K562 treated with DMSO at 1 percent for 12 hours (cell line): Measurements from ENCODE around the gene PLD4. TPM values are rescaled to one million over a fixed set of nuclear protein-coding genes. Genes with fewer than 3 reads are reported as not detected.

Source experiments
- total RNA-seq: library from RNA; unstranded; fragments of 300-600 nt; gene quantifications from 2 replicates; pipeline ENCODE4 v1.2.3, GENCODE V29; 2022; ENCODE audit not compliant: insufficient read depth

Gene PLD4, protein sequence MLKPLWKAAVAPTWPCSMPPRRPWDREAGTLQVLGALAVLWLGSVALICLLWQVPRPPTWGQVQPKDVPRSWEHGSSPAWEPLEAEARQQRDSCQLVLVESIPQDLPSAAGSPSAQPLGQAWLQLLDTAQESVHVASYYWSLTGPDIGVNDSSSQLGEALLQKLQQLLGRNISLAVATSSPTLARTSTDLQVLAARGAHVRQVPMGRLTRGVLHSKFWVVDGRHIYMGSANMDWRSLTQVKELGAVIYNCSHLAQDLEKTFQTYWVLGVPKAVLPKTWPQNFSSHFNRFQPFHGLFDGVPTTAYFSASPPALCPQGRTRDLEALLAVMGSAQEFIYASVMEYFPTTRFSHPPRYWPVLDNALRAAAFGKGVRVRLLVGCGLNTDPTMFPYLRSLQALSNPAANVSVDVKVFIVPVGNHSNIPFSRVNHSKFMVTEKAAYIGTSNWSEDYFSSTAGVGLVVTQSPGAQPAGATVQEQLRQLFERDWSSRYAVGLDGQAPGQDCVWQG
- total RNA-seq = not detected in 2 replicates

DNA sequence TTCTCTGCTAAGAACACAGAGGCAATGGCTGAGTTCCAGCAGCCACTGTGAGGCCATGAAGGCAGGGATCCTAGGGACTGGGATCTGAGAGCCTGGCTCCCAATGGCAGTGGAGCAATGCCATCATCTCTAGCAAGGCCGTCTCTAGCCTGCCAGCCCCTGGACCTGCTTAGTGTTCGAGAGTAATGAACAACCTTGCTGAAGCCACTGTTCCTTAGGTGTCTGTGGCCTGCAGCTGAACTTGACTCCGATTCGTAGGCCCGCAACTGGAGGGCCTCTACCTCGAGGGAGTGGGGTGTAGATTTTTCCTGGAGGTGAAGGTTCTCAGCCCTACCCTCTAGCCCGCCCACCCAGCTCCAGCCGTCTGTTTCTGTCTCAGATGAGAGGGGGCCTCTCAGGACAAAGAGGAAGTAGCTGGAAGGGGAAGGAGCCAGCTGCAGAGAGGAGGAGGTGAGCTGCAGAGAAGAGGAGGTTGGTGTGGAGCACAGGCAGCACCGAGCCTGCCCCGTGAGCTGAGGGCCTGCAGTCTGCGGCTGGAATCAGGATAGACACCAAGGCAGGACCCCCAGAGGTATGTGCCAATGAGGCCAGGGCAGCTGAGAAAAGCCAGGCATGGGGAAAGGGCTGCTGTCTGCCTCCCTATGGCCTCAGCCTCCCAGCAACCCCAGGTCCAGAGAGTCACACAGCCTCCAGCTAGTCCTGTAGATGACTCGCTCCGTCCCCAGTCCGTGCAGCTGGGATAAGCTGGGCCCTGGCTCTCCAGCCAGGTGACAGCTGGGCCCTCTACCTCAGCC lies at the start of gene PLD4:
PLD4 (plus strand) TSS at position 459 of the 793 bp plus-strand sequence. CDS start 2,262 bp downstream, outside the sequence.

DNA sequence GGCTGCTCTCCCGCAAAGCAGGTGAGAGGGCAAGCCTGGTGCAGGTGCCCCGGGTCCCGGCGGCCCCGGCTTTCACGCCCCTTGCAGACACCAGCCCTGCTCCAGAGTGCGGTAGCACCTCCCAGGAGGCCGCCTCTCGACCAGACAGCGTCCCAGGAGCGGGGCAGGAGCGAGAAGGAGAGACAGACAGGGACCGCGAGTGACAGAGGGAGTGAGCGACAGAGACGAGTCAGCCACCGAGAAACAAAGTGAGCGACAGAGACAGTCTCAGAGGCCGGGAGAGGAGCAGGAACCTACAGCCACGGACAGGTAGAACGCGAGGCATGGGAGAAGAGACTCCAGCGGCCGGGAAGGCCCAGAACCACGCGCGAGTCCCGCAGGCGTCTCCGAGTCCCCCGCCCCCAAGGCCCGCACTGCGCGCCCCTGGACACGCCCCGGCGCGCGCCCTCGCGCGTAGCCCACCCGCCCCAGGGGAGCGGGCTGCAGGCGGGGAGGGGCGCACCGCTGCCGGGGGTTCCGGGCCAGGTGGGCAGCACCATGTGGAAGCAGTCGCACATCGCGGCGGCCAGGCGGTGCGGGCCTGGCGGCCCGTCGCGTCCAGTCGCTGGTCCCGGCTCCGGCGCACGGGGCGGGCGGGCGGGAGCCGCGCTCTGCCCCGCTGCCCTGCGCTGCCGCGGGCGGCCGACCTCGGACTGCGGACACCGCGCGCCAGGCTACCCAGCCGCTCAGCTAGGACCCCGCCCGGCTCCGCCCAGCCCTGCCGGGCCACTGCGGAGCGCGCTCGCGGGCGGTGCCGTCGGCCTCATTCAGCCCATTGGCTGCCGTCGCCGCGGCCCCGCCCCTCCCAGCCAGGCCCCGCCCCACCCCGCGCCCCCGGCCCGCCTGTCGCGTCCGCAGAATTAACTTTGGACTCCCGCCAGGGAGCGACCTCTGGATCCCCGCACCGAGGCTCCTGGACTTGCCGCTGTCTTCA lies 53.3 kb downstream of the PLD4 start, which contains the start of gene AHNAK2:
AHNAK2 (minus strand) TSS at position 694 of the 973 bp plus-strand sequence; CDS start at position 557, 137 bp downstream.

Other genes with a start within 250 kb of the PLD4 start
- gene INF2, start 235.3 kb upstream of the PLD4 start, total RNA-seq = 12.3 and 14.8 TPM in 2 replicates
- 13.5 and 15.8 TPM in 2 replicates for gene ADSS1, start 200.7 kb upstream of the PLD4 start, total RNA-seq
- 106 and 187 TPM in 2 replicates for gene SIVA1, start 171.7 kb upstream of the PLD4 start, total RNA-seq
- gene AKT1, start 129.1 kb upstream of the PLD4 start, total RNA-seq = 70.0 and 124 TPM in 2 replicates
- 4.5 and 7.4 TPM in 2 replicates for gene ZBTB42, start 123.8 kb upstream of the PLD4 start, total RNA-seq
- gene CEP170B, start 59.6 kb upstream of the PLD4 start, total RNA-seq = 2.6 and 8.0 TPM in 2 replicates
- 0.14 TPM in 1 of 2 replicates, not detected in the other for gene AHNAK2, start 53.5 kb downstream of the PLD4 start, total RNA-seq
- 2.0 and 2.4 TPM in 2 replicates for gene CLBA1, start 60.9 kb downstream of the PLD4 start, total RNA-seq
- gene CDCA4, start 96.2 kb downstream of the PLD4 start, total RNA-seq = 31.9 and 41.7 TPM in 2 replicates
- 2.0 and 4.0 TPM in 2 replicates for gene GPR132, start 140.6 kb downstream of the PLD4 start, total RNA-seq
- gene JAG2, start 243.9 kb downstream of the PLD4 start, total RNA-seq = 8.2 and 12.5 TPM in 2 replicates